OCI-LY1 (cell line): ENCODE results near the gene IDH3A.

Experiments used
- EZH2 ChIP-seq: fragments of 200-600 bp; sonication (generic), shearing (Covaris generic); IDR thresholded peaks from 2 replicates; pipeline ENCODE4 v1.8.0; 2017; ENCODE audit warnings: borderline replicate concordance, mixed run types, mild to moderate bottlenecking, antibody characterized with exemption, low read length, moderate library complexity, mixed read lengths
- TF ChIP-seq, protein P1 (sequence below): fragments of 200-600 bp; sonication (generic), shearing (Covaris generic); IDR thresholded peaks from 2 replicates; pipeline ENCODE4 v1.5.1; 2017; ENCODE audit warnings: mild to moderate bottlenecking, antibody characterized with exemption, low read length, moderate library complexity, mixed read lengths

DNA sequence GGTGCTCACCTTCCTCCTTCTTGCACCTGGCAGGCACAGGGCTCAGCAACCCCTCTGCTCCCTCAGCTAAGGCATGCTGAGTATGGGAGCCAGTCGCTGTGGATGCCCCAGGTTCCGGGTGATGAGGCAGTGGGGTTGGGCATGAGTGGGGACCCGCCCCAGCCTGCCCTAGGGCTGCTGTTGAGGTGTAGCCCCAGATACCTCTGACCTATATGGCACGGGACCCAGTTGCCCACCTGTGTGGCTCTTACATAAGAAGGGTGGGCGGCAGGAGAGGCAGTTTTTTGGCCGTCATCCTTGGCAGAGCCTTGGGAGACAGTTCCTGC is 64.2 kb downstream of the IDH3A start:
- TF ChIP-seq, protein P1, sequence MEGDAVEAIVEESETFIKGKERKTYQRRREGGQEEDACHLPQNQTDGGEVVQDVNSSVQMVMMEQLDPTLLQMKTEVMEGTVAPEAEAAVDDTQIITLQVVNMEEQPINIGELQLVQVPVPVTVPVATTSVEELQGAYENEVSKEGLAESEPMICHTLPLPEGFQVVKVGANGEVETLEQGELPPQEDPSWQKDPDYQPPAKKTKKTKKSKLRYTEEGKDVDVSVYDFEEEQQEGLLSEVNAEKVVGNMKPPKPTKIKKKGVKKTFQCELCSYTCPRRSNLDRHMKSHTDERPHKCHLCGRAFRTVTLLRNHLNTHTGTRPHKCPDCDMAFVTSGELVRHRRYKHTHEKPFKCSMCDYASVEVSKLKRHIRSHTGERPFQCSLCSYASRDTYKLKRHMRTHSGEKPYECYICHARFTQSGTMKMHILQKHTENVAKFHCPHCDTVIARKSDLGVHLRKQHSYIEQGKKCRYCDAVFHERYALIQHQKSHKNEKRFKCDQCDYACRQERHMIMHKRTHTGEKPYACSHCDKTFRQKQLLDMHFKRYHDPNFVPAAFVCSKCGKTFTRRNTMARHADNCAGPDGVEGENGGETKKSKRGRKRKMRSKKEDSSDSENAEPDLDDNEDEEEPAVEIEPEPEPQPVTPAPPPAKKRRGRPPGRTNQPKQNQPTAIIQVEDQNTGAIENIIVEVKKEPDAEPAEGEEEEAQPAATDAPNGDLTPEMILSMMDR = no peak
- TF ChIP-seq EZH2 = no peak
